Transverse colon (tissue), 3 donors: ENCODE data around the gene RTN4.

Experiments
- CTCF ChIP-seq, 5 experiments: fragments of 200-600 bp in 3 of 5; fragments of 450-650 bp in 2 of 5; sonication (generic) in 3 of 5; IDR thresholded peaks; 1 replicate in 2 of 5; 2 replicates in 3 of 5; pipeline ENCODE4 v1.5.1; 2016 to 2017; ENCODE audit warnings: antibody characterized with exemption in 5 of 5, inconsistent platforms in 3 of 5, mild to moderate bottlenecking in 2 of 5, moderate library complexity in 1 of 5
- POLR2A ChIP-seq: fragments of 450-650 bp; IDR thresholded peaks from one replicate; pipeline ENCODE4 v1.6.1; 2016; ENCODE audit warnings: antibody characterized with exemption, mild to moderate bottlenecking, moderate library complexity

- TF ChIP-seq CTCF (IDR thresholded peaks at IDR 0.05) = no peak
- no peak for TF ChIP-seq POLR2A
Observed at GRCh38 chr2:54969295-54969939, 80.8 kb downstream of the RTN4 start.
